Neuron (in vitro differentiated cells): ENCODE results near the gene RNF213.
"Not testable (repeated sequence)": the region's sequence is repeated elsewhere in the genome, so short reads cannot be mapped to it uniquely, and the experiment has no call there.

Source experiments
- H2AFZ ChIP-seq: one replicate; pipeline ENCODE4 v1.6.1; 2013; ENCODE audit warnings: low read depth, mild to moderate bottlenecking, inconsistent platforms, low read length, moderate library complexity
- H3K27me3 ChIP-seq: one replicate; pipeline ENCODE4 v1.6.1; 2013; ENCODE audit warnings: low read length; ENCODE audit not compliant: insufficient read depth
- H3K36me3 ChIP-seq: one replicate; pipeline ENCODE4 v1.6.1; 2013; ENCODE audit warnings: low read length; ENCODE audit not compliant: insufficient read depth
- H3K4me1 ChIP-seq: one replicate; pipeline ENCODE4 v1.6.1; 2013; ENCODE audit warnings: low read length; ENCODE audit not compliant: insufficient read depth
- H3K4me3 ChIP-seq: 2 replicates; pipeline ENCODE4 v1.5.1; 2013; ENCODE audit warnings: mild to moderate bottlenecking, low read length, moderate library complexity
- H3K9me3 ChIP-seq: one replicate; pipeline ENCODE4 v1.6.1; 2013; ENCODE audit warnings: low read length

The RNF213 gene

DNA sequence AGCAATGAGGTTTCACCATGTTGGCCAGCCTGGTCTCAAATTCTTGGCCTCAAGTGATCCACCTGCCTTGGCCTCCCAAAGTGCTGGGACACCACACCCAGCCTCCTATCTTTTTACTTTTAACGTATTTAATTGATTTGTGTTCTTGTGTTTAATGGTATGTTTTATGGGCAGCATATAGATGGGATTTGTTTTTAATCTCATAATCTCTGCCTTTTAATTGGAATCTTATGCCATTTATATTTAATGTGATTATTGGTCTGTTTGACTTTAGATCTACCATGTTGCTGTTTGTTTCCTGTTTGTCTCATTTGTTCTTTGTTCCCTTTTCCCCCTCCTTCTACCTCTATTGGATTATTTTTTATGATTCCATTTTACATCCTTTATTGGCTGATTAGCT is 28.2 kb upstream of the RNF213 start:
- Histone ChIP-seq H3K27me3 (no peaks in the 10 kb centered on the region), H3K36me3 (peaks cover 31% of the 10 kb centered on the region), H2AFZ (no peak overlapping the region), H3K9me3 (peaks cover 17% of the 10 kb centered on the region), H3K4me3 (no peak overlapping the region), H3K4me1 (no peaks in the 10 kb centered on the region)

GRCh38 chr17:80233202-80233601 is 27.4 kb upstream of the RNF213 start:
- Histone ChIP-seq H2AFZ (no peak overlapping the region), H3K27me3 (no peaks in the 10 kb centered on the region), H3K9me3 (peaks cover 17% of the 10 kb centered on the region), H3K4me1 (no peaks in the 10 kb centered on the region), H3K36me3 (peaks cover 37% of the 10 kb centered on the region), H3K4me3 (no peak overlapping the region)

DNA sequence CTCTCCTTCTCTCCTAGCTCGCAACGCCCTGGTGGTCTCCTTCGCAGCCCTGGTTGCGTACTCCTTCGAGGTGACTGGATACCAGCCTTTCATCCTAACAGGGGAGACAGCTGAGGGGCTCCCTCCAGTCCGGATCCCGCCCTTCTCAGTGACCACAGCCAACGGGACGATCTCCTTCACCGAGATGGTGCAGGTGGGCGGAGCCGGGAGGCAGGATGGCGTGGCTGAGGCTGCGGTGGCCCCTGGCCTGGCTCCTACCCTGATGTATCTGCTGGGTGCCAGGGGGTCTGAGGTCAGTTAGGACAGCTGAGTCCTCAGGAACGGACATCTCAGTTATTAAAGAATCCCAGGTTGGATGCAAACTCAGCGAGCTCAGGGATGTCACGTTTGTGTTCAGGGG is 23.7 kb upstream of the RNF213 start:
- peaks cover 11% of the 10 kb centered on the region for H3K9me3 ChIP-seq
- H3K4me3 ChIP-seq = no peak overlapping the region
- H2AFZ ChIP-seq = no peak overlapping the region
- peaks cover 45% of the 10 kb centered on the region for H3K36me3 ChIP-seq
- H3K27me3 ChIP-seq = no peaks in the 10 kb centered on the region
- no peaks in the 10 kb centered on the region for H3K4me1 ChIP-seq

DNA sequence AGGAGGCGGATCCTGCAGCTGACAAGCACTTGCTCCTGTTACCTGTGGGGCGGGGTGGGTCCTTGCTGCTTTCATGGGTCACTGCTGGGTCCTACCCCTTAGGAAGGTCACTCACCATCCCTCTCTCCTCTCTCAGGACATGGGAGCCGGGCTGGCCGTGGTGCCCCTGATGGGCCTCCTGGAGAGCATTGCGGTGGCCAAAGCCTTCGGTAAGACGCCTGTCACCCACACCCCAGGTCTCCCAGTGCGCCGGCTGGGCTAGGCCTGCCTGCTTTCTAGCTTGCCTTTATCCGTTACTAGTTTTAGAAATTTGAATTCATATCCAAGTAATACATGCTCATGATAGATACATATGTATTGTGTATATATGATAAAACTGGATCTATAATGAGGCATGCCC is 23.3 kb upstream of the RNF213 start:
- no peaks in the 10 kb centered on the region for H3K27me3 ChIP-seq
- peaks cover 47% of the 10 kb centered on the region for H3K36me3 ChIP-seq
- H3K4me1 ChIP-seq = no peaks in the 10 kb centered on the region
- peaks cover 11% of the 10 kb centered on the region for H3K9me3 ChIP-seq
- no peak overlapping the region for H3K4me3 ChIP-seq
- no peak overlapping the region for H2AFZ ChIP-seq

GRCh38 chr17:80242505-80242904 is 18.1 kb upstream of the RNF213 start:
- no peak overlapping the region for H3K4me3 ChIP-seq
- peaks cover 50% of the 10 kb centered on the region for H3K36me3 ChIP-seq
- H3K9me3 ChIP-seq = peaks cover 2% of the 10 kb centered on the region
- no peaks in the 10 kb centered on the region for H3K27me3 ChIP-seq
- H2AFZ ChIP-seq = no peak overlapping the region
- H3K4me1 ChIP-seq = no peaks in the 10 kb centered on the region

- no peak overlapping the region for H3K4me3 ChIP-seq
- H3K9me3 ChIP-seq = peaks cover 2% of the 10 kb centered on the region
- no peak overlapping the region for H2AFZ ChIP-seq
- H3K27me3 ChIP-seq = no peaks in the 10 kb centered on the region
- no peaks in the 10 kb centered on the region for H3K4me1 ChIP-seq
- H3K36me3 ChIP-seq = peaks cover 43% of the 10 kb centered on the region
Measured at GRCh38 chr17:80243526-80244433, 16.9 kb upstream of the RNF213 start.

DNA sequence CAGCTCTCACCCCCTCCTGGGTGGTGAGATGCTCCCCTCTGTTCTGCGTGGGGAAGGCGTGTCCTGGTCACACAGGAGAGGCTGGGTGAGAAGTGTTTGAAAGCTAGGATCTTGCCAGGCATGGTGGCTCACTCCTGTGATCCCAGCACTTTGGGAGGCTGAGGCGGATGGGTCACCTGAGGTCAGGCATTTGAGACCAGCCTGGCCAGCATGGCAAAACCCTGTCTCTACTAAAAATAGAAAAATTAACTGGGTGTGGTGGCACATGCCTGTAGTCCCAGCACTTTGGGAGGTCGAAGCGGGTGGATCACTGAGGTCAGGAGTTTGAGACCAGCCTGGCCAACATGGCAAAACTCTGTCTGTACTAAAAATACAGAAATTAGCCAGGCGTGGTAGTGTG is 16.2 kb upstream of the RNF213 start:
- H3K9me3 ChIP-seq, H3K4me1 ChIP-seq, H3K4me3 ChIP-seq, H2AFZ ChIP-seq, H3K27me3 ChIP-seq: not testable (repeated sequence)
- H3K36me3 ChIP-seq = peaks cover 43% of the 10 kb centered on the region

DNA sequence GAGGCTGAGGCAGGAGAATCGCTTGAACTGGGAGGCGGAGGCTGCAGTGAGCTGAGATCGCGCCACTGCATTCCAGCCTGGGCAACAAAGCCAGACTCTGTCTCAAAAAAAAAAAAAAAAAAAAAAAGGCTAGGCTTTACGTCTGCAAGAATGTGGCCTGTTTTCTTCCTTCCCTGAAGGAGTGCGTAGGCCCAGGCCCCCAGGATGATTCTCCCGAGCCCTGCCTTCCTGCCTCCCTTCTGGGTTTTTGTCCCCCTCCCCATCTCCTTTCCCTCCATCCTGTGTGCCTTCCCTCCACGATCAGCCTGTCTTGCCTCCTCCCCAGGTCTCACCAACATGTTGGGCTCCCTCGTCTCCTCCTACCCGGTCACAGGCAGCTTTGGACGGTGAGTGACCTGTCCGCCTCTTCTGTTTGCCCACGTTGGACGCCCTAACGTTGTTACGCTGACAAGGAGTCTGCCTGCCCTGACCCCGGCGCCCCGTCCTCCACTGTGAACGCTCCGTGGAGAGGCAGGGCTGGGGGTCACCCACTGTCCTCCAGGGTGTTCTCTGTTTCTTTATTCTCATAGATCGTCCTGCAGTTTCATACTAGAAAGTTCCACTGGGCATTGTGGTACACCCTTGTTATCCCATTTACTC is 15.7 kb upstream of the RNF213 start:
- Histone ChIP-seq H3K27me3 (no peaks in the 10 kb centered on the region), H2AFZ (no peak overlapping the region), H3K4me3 (no peak overlapping the region), H3K4me1 (no peaks in the 10 kb centered on the region), H3K9me3 (peaks cover 2% of the 10 kb centered on the region), H3K36me3 (peaks cover 40% of the 10 kb centered on the region)

DNA sequence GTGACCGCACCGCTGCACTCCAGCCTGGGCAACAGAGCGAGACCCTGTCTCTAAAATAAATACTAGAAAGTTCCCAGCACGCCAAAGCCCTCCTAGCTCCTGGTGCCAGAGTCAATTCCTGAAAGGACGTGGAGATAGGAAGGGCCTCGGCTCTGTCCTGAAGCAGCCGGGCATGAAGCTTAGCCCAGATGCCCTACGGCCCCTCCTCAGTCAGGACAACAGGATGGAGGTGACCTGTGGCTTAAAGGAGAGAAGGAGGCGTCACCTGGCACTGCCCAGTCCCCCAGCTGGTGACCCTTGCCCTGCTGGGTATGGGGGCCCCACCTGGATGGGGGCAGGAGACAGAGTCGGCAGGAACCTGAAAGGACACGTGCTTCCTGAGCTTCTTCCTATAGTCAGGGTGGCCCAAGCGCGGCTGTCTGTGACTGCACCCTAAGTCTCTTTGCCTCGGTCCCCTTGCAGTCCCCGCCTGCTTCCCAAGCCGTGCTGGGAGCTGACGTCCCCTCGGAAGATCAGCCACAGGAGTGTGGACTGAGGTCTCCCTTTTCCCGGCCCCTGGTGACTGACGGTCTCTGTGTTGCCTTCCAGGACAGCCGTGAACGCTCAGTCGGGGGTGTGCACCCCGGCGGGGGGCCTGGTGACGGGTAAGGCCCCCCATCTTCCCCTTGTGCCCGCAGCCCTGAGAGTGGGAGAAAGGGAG is 14.9 kb upstream of the RNF213 start:
- H3K4me3 ChIP-seq = no peak overlapping the region
- H3K27me3 ChIP-seq = no peaks in the 10 kb centered on the region
- H3K4me1 ChIP-seq = no peaks in the 10 kb centered on the region
- H3K9me3 ChIP-seq = peaks cover 2% of the 10 kb centered on the region
- peaks cover 38% of the 10 kb centered on the region for H3K36me3 ChIP-seq
- no peak overlapping the region for H2AFZ ChIP-seq

DNA sequence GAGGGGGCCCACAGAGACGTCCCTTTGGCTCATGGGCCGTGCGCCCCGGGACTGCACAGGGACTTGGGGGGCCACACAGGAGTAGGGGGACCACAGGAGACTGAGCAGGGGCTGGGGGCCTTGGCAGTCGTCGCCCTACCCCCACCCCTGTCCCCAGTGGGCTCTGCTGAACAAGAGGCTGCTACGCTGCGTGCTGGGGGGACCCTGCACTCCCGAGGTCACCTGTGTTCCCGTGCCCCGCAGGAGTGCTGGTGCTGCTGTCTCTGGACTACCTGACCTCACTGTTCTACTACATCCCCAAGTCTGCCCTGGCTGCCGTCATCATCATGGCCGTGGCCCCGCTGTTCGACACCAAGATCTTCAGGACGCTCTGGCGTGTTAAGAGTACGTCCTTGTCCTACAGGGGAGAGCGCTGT is 14.4 kb upstream of the RNF213 start:
- H3K36me3 ChIP-seq = peaks cover 34% of the 10 kb centered on the region
- H3K9me3 ChIP-seq = peaks cover 2% of the 10 kb centered on the region
- no peak overlapping the region for H2AFZ ChIP-seq
- no peaks in the 10 kb centered on the region for H3K27me3 ChIP-seq
- H3K4me3 ChIP-seq = no peak overlapping the region
- no peaks in the 10 kb centered on the region for H3K4me1 ChIP-seq

- Histone ChIP-seq H3K9me3 (peaks cover 2% of the 10 kb centered on the region), H3K27me3 (no peaks in the 10 kb centered on the region), H3K36me3 (peaks cover 30% of the 10 kb centered on the region), H2AFZ (no peak overlapping the region), H3K4me3 (no peak overlapping the region), H3K4me1 (no peaks in the 10 kb centered on the region)
Measured at GRCh38 chr17:80246726-80247125, 13.9 kb upstream of the RNF213 start.

DNA sequence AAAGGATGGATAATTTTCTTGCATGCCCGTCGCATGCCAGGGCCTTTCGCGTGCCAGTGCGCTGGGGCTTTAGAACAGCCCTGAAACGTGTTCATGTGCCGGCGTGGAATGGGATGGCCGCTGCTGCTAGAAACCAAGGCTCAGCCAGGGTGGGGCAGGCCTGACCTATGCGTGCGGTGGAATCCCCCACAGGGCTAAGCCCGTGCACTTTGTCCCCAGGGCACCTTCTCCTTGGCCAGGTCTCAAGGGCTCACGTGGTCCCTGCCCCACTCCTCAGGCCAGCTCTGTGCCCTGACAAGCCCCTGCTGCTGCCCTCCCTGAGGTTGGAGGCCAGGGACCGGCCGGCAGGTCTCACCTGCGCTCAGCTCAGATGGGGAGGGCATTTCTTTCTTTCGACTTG is 13.1 kb upstream of the RNF213 start:
- Histone ChIP-seq H3K36me3 (peaks cover 23% of the 10 kb centered on the region), H3K9me3 (no peaks in the 10 kb centered on the region), H3K27me3 (no peaks in the 10 kb centered on the region), H3K4me3 (no peak overlapping the region), H2AFZ (no peak overlapping the region), H3K4me1 (no peaks in the 10 kb centered on the region)
